ENCODE measurements around the gene HOXD9.

Gene HOXD9

GRCh38 chr2:176122683-176123410 lies at the start of gene HOXD9:
Gene HOXD9, plus strand, starts transcription at chr2:176122719. Its CDS starts 50 bp downstream, at chr2:176122769.
- DNase-seq: no peak

DNA sequence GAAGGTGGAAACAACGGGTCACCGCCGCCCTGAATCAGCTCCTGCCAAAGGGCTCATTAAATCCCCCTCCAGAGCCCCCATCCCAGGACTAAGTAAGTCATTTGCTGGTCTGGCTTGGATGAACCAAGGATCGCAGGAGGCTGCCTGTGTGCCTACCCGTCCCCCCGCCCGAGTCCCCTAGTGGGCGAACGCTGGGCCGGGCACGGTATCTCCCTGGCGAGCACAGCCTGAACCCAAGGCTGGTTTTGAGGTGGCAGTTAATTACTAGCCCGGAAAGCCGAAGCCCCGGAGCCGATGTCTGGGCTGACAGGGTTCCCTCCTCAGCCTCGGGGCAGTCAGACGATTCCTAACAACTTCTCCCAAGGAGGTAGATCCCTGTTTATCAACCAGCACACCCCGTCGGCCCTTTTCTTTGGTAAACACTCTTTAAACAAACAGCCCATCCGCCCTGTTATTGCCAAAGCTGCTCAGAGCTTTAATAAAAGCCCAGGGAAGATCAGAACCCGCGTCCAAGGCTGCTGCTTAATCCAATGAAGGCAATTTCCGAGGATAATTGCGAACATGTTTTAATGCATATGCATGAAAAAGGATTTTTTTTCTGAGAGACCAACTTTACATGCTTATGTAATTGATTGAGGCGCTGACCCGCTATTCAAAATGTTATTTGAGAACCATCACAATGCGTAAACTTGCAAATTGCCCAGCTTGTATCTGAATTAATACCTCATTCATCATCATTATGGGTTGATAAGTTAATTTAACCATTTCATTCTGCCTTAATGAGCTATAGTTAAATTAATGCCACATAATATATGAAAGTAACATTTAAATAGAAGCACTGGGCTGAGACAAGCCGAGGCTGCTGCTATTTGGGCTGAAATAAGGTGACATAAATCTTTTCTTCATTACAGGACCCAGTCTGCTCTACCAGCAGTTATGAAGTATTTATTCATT lies 49.3 kb upstream of the HOXD9 start:
- no peak for DNase-seq

DNA sequence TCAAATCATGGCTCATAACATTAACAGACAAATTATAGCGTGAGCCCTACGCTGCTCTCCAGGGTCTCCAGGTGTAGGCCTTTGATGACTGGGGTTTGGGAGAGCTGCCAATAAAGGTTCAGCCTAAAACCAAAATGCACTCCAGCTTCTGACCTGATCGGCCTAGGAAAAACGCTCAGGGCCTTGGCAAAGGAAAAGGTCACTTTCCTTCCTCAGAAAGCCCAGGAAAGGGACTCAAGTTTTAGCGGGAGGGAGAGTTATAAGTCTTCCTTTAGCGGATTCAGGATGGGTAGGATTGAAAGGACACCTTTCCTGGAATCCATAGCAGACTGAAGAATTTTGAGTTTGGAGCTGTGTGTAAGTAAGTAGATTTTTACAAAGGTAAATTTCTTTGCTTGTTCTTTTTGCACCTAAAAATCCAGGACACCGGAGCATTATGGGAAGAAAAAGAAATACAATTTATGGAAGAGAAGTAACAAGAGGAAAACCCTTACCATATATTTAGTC lies 47.5 kb upstream of the HOXD9 start:
- DNase-seq: no peak

- no peak for DNase-seq
Observed at GRCh38 chr2:176075481-176075880, 47.0 kb upstream of the HOXD9 start.

GRCh38 chr2:176076063-176076462 lies 46.5 kb upstream of the HOXD9 start:
- DNase-seq: no peak

DNA sequence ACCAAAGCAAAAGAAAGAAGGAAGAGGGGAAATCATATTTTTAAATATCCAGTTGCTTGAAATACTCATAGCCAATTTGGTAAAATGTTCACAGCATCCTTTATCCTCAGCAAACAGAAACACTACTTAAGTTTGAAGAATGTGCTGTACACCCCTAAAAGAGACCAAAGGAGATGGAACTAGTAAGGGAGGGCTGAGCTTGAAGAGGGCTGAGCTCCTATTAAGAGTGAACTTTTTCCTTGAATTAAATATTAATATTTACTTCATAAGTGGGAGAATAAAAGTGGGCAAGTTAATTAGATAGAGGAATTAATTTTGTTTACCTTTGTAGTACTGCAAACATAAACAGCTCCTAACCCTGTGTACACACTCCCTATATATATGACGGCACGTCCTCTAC lies 45.7 kb upstream of the HOXD9 start:
- DNase-seq: no peak

DNA sequence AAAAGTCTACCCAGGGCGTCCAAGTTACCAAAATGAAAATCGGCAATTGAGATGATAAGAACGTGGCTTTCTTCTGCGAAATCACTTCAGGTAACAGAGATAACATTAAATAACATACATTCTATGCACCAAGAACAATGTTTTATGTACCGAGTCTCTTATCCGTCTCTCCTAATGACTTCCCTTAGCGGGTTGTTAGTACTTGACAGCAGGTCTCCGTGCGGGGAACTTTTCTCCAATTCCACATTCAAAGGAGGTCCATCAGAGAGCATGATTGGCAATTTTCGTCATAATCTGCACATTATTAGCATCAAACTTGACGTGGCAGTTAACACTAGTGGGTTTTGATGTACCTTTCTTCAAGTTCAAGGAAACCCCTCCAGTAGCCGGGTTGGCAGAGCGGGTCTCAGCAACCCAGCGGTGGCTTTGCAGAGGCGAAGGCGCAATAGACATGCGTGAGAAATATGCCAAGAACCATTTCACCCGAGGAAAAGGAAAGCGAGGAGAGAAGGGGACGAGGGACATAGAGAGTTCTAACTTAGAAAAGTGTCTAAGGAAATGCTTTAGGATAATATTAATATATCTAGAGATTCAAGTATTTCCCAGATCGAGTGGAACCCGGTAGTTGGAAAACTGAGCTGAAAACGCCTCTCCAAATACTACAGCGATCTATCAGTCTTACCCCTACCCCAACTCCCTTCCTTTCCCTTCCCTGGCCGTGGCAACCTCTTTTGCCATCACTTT lies 43.8 kb upstream of the HOXD9 start:
- no peak for DNase-seq

DNA sequence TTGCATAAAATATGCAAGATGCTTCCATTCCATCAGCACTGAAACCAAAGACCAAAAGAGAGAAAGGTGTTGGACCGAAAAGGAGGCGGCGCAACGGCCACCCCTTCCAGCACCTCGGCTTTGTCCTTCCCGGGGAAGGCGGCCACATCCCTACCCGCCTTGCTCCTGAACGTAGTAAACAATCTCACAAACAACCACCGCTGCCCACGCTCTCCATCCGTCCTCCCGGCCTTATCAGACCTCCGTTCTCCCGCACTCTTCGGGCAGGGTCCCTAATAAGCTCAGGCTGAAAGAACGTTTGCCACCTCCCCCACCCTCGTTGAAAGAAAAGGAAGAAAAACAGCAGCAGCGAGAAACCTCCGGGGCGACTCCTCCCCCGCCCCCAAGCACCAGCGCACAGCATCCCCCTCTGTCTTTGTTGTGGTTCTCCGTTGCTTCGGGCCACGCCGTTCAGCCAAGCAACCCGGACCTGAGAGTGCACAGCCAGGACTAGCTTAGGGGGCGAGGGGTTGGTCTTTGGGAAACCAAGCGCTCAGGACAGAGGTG lies 43.2 kb upstream of the HOXD9 start:
- DNase-seq: no peak

DNA sequence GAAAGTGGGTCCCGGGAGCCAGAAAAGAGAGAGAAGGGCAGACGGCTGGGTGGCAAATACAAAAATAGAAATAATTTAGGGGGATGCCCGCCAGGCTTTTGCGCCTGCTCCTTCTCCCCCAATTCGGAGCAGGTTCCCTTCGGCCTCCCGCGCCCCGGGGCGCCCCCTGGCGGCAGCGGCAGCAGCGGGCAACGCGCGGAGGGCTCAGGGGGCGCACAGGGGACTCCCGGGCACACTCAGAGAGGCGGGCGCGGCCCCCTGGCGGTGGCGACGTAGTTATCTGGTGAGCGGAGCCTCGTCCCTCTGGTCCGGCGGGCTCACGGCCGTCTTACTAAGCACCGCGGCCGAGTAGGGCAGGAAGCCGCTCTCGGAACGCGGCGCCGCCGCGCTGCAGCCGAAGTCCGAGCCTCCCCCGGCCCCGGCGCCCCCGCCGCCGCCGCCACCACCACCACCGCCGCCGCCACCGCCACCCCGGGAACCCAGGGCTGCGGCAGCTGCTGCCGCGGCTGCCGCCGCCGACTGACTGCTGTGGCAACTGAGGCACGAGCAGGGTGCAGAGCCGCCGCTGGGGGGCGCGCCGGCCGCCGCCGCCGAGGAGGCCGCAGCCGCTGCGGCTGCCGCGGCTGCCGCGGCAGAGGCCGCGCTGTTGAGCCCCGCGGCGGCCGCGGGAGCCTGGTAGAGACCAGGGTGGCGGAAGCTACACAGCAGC lies 42.5 kb upstream of the HOXD9 start:
- no peak for DNase-seq

DNA sequence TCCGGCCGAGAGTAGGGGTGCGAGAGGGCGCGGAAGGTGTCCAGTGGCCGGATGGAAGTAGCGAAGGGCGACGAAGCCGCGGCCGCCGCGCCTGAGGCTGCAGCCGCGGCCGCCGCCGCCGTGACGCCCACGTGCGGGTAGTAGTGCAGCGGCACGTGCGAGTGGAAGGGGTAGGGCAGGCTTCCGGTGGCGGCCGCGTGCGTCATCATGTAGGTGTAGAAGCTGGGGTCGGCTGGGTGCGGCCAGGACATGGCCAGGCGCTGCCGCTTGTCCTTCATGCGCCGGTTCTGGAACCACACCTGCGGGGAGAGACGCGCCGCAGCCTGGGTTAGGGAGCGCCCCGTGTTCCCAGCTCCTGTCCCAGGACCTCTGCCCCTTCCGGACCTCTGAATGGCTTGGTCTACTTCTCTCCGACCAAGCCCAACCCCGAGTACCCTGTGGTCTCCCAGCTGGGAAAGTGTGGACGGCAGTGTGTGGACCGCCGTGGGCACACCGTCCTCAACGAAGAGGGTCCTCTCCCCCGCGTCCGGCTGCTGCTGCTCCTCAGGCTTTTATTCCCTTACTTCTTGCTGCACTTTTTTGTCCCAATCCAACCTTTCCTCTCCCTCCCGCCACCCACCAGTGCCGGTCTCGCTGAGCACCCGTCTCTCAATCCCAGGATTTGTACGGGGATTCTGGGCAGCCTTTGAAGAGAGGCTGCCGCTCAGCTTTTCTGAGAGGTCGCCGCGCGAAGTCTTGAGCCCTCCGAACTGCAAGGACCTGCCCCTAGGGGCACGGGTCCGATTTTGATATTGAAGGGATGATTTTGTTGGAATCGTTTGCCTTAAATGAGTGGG lies 41.8 kb upstream of the HOXD9 start:
- DNase-seq: no peak

- no peak for DNase-seq
Observed at GRCh38 chr2:176081376-176081836, 41.1 kb upstream of the HOXD9 start.

GRCh38 chr2:176081837-176082524 lies 40.5 kb upstream of the HOXD9 start:
- DNase-seq: no peak

- no peak for DNase-seq
Observed at GRCh38 chr2:176082525-176082823, 40.0 kb upstream of the HOXD9 start.

- no peak for DNase-seq
Observed at GRCh38 chr2:176082824-176083751, 39.4 kb upstream of the HOXD9 start.

- no peak for DNase-seq
Observed at GRCh38 chr2:176083796-176084261, 38.7 kb upstream of the HOXD9 start, which contains the start of gene EVX2. Gene EVX2, minus strand, starts transcription at chr2:176083962. Its CDS starts 186 bp downstream, at chr2:176083776.

- no peak for DNase-seq
Observed at GRCh38 chr2:176084611-176085119, 37.9 kb upstream of the HOXD9 start.

DNA sequence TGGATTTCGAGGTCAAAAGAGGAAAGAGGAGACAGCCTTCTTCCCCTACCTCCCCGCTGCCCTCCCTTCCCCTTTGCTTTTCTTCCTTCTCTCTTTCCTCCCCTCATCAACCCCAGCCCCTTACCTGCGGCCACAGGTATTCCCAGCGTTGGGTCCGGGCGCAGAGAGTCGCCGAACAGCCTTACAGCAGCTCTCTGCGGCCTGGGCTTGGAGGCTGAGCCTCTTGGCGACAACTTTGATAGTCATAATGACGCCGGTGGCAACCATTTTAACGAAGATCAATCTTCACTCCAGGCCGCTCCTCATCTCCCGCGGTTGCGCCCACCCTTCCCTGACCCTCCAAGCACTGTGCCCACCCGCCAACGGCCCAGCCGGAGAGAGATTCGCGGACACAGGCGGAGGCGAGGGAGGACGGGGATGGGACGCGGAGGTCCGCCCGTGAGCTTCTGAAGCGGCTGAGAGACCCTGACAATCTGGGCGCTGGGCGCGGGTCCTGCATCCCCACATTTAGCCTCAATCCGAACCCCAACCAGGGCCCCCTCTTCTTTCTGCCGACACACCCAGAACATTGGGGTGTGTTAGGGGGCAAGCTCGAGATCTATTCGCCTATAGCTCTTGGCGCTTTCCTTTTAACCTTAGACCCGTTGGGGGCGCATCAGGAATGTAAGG lies 37.3 kb upstream of the HOXD9 start:
- DNase-seq: no peak

Data from activated CD4-positive, alpha-beta T cell treated with anti-CD3 and anti-CD28 coated beads for 4 hours (primary cell).